ENCODE data around the gene PDCD1.

The PDCD1 gene

GRCh38 chr2:241861264-241861663, 2.6 kb upstream of the PDCD1 start:
- peak overlapping the region; percentile 97 for H3K27ac ChIP-seq
- TF ChIP-seq Cebpa-rat (IDR thresholded peaks at IDR 0.05), result no peak
- no peaks in the 10 kb centered on the region for H3K9me3 ChIP-seq
- peaks cover 95% of the 10 kb centered on the region for H3K4me1 ChIP-seq
- peak overlapping the region; percentile 100 for H3K4me2 ChIP-seq
- peaks cover 12% of the 10 kb centered on the region for H3K27me3 ChIP-seq
- no peak overlapping the region for H3K4me3 ChIP-seq
- no peaks in the 10 kb centered on the region for H3K36me3 ChIP-seq
- no peaks in the 10 kb centered on the region for H4K20me1 ChIP-seq
- peak overlapping the region; percentile 80; the same call in 1 of the 2 replicates for H3K9ac ChIP-seq

- H3K9me3 ChIP-seq, result no peaks in the 10 kb centered on the region
- peaks cover 95% of the 10 kb centered on the region for H3K4me1 ChIP-seq
- peak overlapping the region; percentile 97 for H3K27ac ChIP-seq
- no peaks in the 10 kb centered on the region for H3K36me3 ChIP-seq
- no peak for TF ChIP-seq Cebpa-rat (IDR thresholded peaks at IDR 0.05)
- H3K27me3 ChIP-seq, result peaks cover 8% of the 10 kb centered on the region
- peak overlapping the region; percentile 80 for H3K9ac ChIP-seq
- no peaks in the 10 kb centered on the region for H4K20me1 ChIP-seq
- H3K4me2 ChIP-seq, result peak overlapping the region; percentile 100
- H3K4me3 ChIP-seq, result peak overlapping the region; percentile 47
Observed at GRCh38 chr2:241860184-241861078, 1.7 kb upstream of the PDCD1 start.

GRCh38 chr2:241859436-241860183, 916 bp upstream of the PDCD1 start:
- peak overlapping the region; percentile 100 for H3K4me2 ChIP-seq
- H3K27ac ChIP-seq, result peak overlapping the region; percentile 97
- H3K4me3 ChIP-seq, result peak overlapping the region; percentile 69
- TF ChIP-seq Cebpa-rat (IDR thresholded peaks at IDR 0.05), result no peak
- H3K9me3 ChIP-seq, result no peaks in the 10 kb centered on the region
- H4K20me1 ChIP-seq, result no peaks in the 10 kb centered on the region
- H3K36me3 ChIP-seq, result no peaks in the 10 kb centered on the region
- H3K27me3 ChIP-seq, result peaks cover 8% of the 10 kb centered on the region
- H3K4me1 ChIP-seq, result peaks cover 95% of the 10 kb centered on the region
- peak overlapping the region; percentile 80 for H3K9ac ChIP-seq

GRCh38 chr2:241859017-241859435, 332 bp upstream of the PDCD1 start:
- Histone ChIP-seq H3K4me1 (peaks cover 95% of the 10 kb centered on the region), H3K36me3 (no peaks in the 10 kb centered on the region), H3K27ac (peak overlapping the region; percentile 97), H4K20me1 (no peaks in the 10 kb centered on the region), H3K4me2 (peak overlapping the region; percentile 100), H3K27me3 (peaks cover 8% of the 10 kb centered on the region), H3K4me3 (peak overlapping the region; percentile 69), H3K9me3 (no peaks in the 10 kb centered on the region), H3K9ac (peak overlapping the region; percentile 80)
- TF ChIP-seq Cebpa-rat (IDR thresholded peaks at IDR 0.05), result no peak

- Histone ChIP-seq H3K4me2 (peak overlapping the region; percentile 100), H3K9ac (peak overlapping the region; percentile 80), H3K27ac (peak overlapping the region; percentile 97), H3K4me1 (peaks cover 90% of the 10 kb centered on the region), H3K4me3 (peak overlapping the region; percentile 69), H3K9me3 (no peaks in the 10 kb centered on the region), H3K36me3 (no peaks in the 10 kb centered on the region; the same call in 1 of the 2 replicates), H4K20me1 (no peaks in the 10 kb centered on the region), H3K27me3 (no peaks in the 10 kb centered on the region)
- no peak for TF ChIP-seq Cebpa-rat (IDR thresholded peaks at IDR 0.05)
Observed at GRCh38 chr2:241857572-241858121, 1.0 kb downstream of the PDCD1 start.

- Histone ChIP-seq H4K20me1 (no peaks in the 10 kb centered on the region), H3K27ac (peak overlapping the region; percentile 97), H3K4me2 (peak overlapping the region; percentile 100), H3K27me3 (no peaks in the 10 kb centered on the region), H3K36me3 (no peaks in the 10 kb centered on the region; the same call in 1 of the 2 replicates), H3K9ac (peak overlapping the region; percentile 80), H3K4me1 (peaks cover 84% of the 10 kb centered on the region), H3K4me3 (peak overlapping the region; percentile 69), H3K9me3 (no peaks in the 10 kb centered on the region)
- no peak for TF ChIP-seq Cebpa-rat (IDR thresholded peaks at IDR 0.05)
Observed at GRCh38 chr2:241857041-241857541, 1.6 kb downstream of the PDCD1 start.

GRCh38 chr2:241855888-241856422, 2.7 kb downstream of the PDCD1 start:
- Histone ChIP-seq H3K4me2 (peak overlapping the region; percentile 100), H4K20me1 (no peaks in the 10 kb centered on the region)

GRCh38 chr2:241855245-241855887, 3.3 kb downstream of the PDCD1 start:
- Histone ChIP-seq H3K9me3 (no peaks in the 10 kb centered on the region), H3K4me1 (peaks cover 72% of the 10 kb centered on the region), H3K4me3 (no peak overlapping the region), H3K9ac (peak overlapping the region; percentile 65), H3K4me2 (peak overlapping the region; percentile 100), H4K20me1 (no peaks in the 10 kb centered on the region), H3K27ac (peak overlapping the region; percentile 75), H3K36me3 (peaks cover 12% of the 10 kb centered on the region; the same call in 1 of the 2 replicates), H3K27me3 (no peaks in the 10 kb centered on the region)
- TF ChIP-seq Cebpa-rat (IDR thresholded peaks at IDR 0.05), result no peak

More at GRCh38 chr2:241855888-241856422, 2.7 kb downstream of the PDCD1 start:
- TF ChIP-seq Cebpa-rat (IDR thresholded peaks at IDR 0.05), result no peak
- H3K9me3 ChIP-seq, result no peaks in the 10 kb centered on the region
- peaks cover 78% of the 10 kb centered on the region for H3K4me1 ChIP-seq
- no peak overlapping the region for H3K4me3 ChIP-seq
- peak overlapping the region; percentile 20; the same call in 1 of the 2 replicates for H3K9ac ChIP-seq
- peak overlapping the region; percentile 75 for H3K27ac ChIP-seq
- no peaks in the 10 kb centered on the region for H3K27me3 ChIP-seq
- H3K36me3 ChIP-seq, result peaks cover 6% of the 10 kb centered on the region; the same call in 1 of the 2 replicates
